Loucy (cell line): Measurements from ENCODE around the gene GREB1L.
"Not testable (repeated sequence)": the region's sequence is repeated elsewhere in the genome, so short reads cannot be mapped to it uniquely, and the experiment has no call there.

Source experiments
- H2AFZ ChIP-seq: fragments of 200-600 bp; sonication (generic); 2 replicates; pipeline ENCODE4 v1.6.0; 2016; ENCODE audit warnings: antibody characterized with exemption, mild to moderate bottlenecking, low read length, moderate library complexity
- H3F3A ChIP-seq: fragments of 200-600 bp; 2 replicates; pipeline ENCODE4 v1.6.0; 2016; ENCODE audit warnings: antibody characterized with exemption, low read depth, mild to moderate bottlenecking
- H3K27me3 ChIP-seq: fragments of 200-600 bp; sonication (generic); 2 replicates; pipeline ENCODE4 v1.6.1; 2014; ENCODE audit warnings: low read length, mild to moderate bottlenecking; ENCODE audit not compliant: insufficient read depth, poor library complexity, severe bottlenecking
- H3K36me3 ChIP-seq: fragments of 200-600 bp; sonication (generic); 2 replicates; pipeline ENCODE4 v1.6.1; 2016; ENCODE audit warnings: low read length; ENCODE audit not compliant: insufficient read depth
- H3K4me1 ChIP-seq: fragments of 200-600 bp; sonication (generic); 2 replicates; pipeline ENCODE4 v1.5.1; 2014; ENCODE audit warnings: low read length, mild to moderate bottlenecking; ENCODE audit not compliant: insufficient read depth, poor library complexity, severe bottlenecking
- H3K4me2 ChIP-seq: fragments of 200-600 bp; sonication (generic); 2 replicates; pipeline ENCODE4 v1.6.0; 2014; ENCODE audit warnings: antibody characterized with exemption, low read length, low read depth, mild to moderate bottlenecking; ENCODE audit not compliant: poor library complexity, severe bottlenecking
- H3K4me3 ChIP-seq: fragments of 200-600 bp; sonication (generic); 2 replicates; pipeline ENCODE4 v1.5.1; 2014; ENCODE audit warnings: low read length, mild to moderate bottlenecking, mixed read lengths; ENCODE audit not compliant: poor library complexity, severe bottlenecking
- H3K79me2 ChIP-seq: fragments of 200-600 bp; sonication (generic); 2 replicates; pipeline ENCODE4 v1.6.1; 2014; ENCODE audit warnings: low read length; ENCODE audit not compliant: insufficient read depth
- H3K9ac ChIP-seq: fragments of 200-600 bp; sonication (generic); 2 replicates; pipeline ENCODE4 v1.6.0; 2014; ENCODE audit warnings: mild to moderate bottlenecking, low read depth, low read length, moderate library complexity; ENCODE audit not compliant: poor library complexity, severe bottlenecking
- H3K9me2 ChIP-seq: fragments of 200-600 bp; sonication (generic); replicated peaks from 2 replicates; pipeline ENCODE4 v1.6.1; 2016; ENCODE audit warnings: low read depth, low read length, mixed read lengths
- H3K9me3 ChIP-seq: fragments of 200-600 bp; sonication (generic); 2 replicates; pipeline ENCODE4 v1.6.1; 2014; ENCODE audit warnings: mild to moderate bottlenecking, antibody characterized with exemption, low read length, low read depth; ENCODE audit not compliant: insufficient read depth
- H4K20me1 ChIP-seq: fragments of 200-600 bp; sonication (generic); 2 replicates; pipeline ENCODE4 v1.6.0; 2014; ENCODE audit warnings: antibody characterized with exemption, low read length, mild to moderate bottlenecking; ENCODE audit not compliant: insufficient read depth, poor library complexity, severe bottlenecking
- EZH2phosphoT487 ChIP-seq: fragments of 200-600 bp; IDR thresholded peaks from 2 replicates; pipeline ENCODE4 v1.6.1; 2018; ENCODE audit warnings: antibody characterized with exemption, mild to moderate bottlenecking, moderate library complexity, borderline replicate concordance
- TF ChIP-seq, protein P1 (sequence below): fragments of 200-600 bp; sonication (generic); conservative IDR thresholded peaks from 2 replicates; pipeline ENCODE4 v1.5.1; 2014; ENCODE audit warnings: mild to moderate bottlenecking, antibody characterized with exemption, low read length

The GREB1L gene

DNA sequence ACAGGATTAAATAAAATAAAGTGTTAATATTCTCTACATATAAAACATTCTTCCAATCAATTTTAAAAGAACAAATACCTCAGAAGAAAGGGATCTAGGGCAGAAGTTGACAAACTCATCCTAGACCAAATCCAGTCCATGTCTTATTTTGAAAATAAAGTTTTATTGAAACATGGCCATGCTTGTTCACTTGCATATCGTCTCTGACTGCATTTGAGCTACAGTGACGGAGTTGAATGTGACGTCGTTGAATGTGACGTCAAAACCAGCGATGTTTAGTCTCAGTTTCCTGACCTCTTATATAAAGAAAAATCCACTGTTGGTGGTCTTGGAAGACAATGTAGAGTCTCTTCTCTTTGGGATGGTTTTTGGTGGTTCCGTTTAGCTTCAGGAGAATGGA is 33.6 kb downstream of the GREB1L start:
- Histone ChIP-seq H3K9me2 (no peaks in the 10 kb centered on the region), H3K4me1 (peaks cover 19% of the 10 kb centered on the region), H2AFZ (no peak overlapping the region), H3K27me3 (no peaks in the 10 kb centered on the region), H3K79me2 (no peaks in the 10 kb centered on the region), H3K36me3 (no peaks in the 10 kb centered on the region), H3F3A (no peaks in the 10 kb centered on the region), H3K4me3 (no peak overlapping the region), H3K9me3 (no peaks in the 10 kb centered on the region), H3K4me2 (no peak overlapping the region), H4K20me1 (no peaks in the 10 kb centered on the region), H3K9ac (no peak overlapping the region)
- no peak for TF ChIP-seq EZH2phosphoT487
- TF ChIP-seq, protein P1, sequence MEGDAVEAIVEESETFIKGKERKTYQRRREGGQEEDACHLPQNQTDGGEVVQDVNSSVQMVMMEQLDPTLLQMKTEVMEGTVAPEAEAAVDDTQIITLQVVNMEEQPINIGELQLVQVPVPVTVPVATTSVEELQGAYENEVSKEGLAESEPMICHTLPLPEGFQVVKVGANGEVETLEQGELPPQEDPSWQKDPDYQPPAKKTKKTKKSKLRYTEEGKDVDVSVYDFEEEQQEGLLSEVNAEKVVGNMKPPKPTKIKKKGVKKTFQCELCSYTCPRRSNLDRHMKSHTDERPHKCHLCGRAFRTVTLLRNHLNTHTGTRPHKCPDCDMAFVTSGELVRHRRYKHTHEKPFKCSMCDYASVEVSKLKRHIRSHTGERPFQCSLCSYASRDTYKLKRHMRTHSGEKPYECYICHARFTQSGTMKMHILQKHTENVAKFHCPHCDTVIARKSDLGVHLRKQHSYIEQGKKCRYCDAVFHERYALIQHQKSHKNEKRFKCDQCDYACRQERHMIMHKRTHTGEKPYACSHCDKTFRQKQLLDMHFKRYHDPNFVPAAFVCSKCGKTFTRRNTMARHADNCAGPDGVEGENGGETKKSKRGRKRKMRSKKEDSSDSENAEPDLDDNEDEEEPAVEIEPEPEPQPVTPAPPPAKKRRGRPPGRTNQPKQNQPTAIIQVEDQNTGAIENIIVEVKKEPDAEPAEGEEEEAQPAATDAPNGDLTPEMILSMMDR = no peak

DNA sequence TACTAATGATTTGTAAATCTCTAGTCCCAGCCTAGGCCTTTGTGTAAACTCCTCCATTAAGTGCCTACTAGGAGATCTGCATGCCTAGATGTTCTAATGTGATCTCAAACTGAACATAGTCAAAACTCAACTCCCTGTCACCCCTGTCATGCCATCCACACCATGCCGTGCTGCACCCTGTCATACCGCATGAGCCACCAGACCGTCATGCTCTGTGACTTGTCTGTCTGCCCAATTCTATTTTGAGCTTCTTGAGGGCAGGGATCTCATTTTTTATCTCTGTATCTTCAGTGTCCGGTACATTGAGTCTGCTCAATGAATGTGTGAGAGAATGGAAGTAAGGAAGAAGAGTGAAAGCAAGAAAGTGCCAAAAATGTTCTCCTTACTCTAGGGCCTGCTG is 35.5 kb downstream of the GREB1L start:
- Histone ChIP-seq H3K36me3 (no peaks in the 10 kb centered on the region), H3K4me3 (no peak overlapping the region), H3K79me2 (no peaks in the 10 kb centered on the region), H3K4me1 (peaks cover 6% of the 10 kb centered on the region), H3F3A (no peaks in the 10 kb centered on the region), H3K4me2 (no peak overlapping the region), H2AFZ (peak overlapping the region; percentile 49; the same call in 1 of the 2 replicates), H4K20me1 (no peaks in the 10 kb centered on the region), H3K9me3 (no peaks in the 10 kb centered on the region), H3K9me2 (no peaks in the 10 kb centered on the region), H3K9ac (no peak overlapping the region), H3K27me3 (no peaks in the 10 kb centered on the region)
- TF ChIP-seq, protein P1 = no peak
- no peak for TF ChIP-seq EZH2phosphoT487

DNA sequence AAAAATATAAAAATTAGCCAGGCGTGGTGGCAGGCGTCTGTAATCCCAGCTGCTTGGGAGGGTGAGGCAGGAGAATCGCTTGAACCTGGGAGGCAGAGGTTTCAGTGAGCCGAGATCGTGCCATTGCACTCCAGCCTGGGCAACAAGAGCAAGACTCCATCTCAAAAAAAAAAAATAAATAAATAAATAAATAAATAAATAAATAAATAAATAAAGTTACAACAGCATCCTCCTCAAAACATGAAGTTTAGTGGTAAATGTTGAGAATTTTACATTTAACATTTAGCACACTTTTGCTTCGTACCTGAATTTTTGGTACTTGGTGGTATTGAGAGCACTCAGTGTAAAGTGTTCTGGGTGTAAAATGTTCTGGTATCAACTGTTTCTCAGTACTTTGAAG is 36.2 kb downstream of the GREB1L start:
- H3K4me1 ChIP-seq, H3K27me3 ChIP-seq, H4K20me1 ChIP-seq, H3K36me3 ChIP-seq, H3F3A ChIP-seq, H2AFZ ChIP-seq, H3K79me2 ChIP-seq, H3K4me3 ChIP-seq, H3K4me2 ChIP-seq, H3K9me2 ChIP-seq, H3K9ac ChIP-seq, H3K9me3 ChIP-seq: not testable (repeated sequence)

DNA sequence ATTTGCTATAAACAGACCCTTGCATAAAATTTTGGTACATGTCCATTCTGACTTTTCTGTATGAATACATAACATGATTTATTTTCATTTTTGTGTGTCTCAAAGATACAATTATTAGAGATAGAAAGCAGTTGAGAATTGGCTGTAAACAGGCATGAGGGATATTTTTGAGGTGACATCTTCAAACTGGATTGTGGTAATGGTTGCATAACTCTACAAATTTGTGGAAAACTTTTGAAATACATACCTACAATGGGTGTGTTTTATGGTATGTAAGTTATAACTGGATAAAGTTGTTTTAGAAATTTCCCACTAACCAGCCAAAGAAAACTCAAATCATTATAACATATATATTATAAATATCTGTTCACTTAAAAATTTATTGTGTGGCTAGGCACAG is 39.6 kb downstream of the GREB1L start:
- H3K9ac ChIP-seq = no peak overlapping the region
- no peaks in the 10 kb centered on the region for H3K9me3 ChIP-seq
- H3K9me2 ChIP-seq = no peaks in the 10 kb centered on the region
- H2AFZ ChIP-seq = no peak overlapping the region
- TF ChIP-seq, protein P1 = no peak
- TF ChIP-seq EZH2phosphoT487 = no peak
- H3K4me3 ChIP-seq = no peak overlapping the region
- H3K4me2 ChIP-seq = no peak overlapping the region
- H4K20me1 ChIP-seq = no peaks in the 10 kb centered on the region
- H3F3A ChIP-seq = no peaks in the 10 kb centered on the region
- no peaks in the 10 kb centered on the region for H3K4me1 ChIP-seq
- H3K27me3 ChIP-seq = no peaks in the 10 kb centered on the region
- H3K79me2 ChIP-seq = no peaks in the 10 kb centered on the region
- H3K36me3 ChIP-seq = no peaks in the 10 kb centered on the region
